Sigmoid colon (tissue), 4 donors: ENCODE results near the gene NCF4.

ENCODE experiments used
- CTCF ChIP-seq, 4 experiments: fragments of 450-650 bp in 3 of 4; fragments of 200-600 bp in 1 of 4; IDR thresholded peaks; one replicate each; pipeline ENCODE4 v1.5.1; 2016 to 2019; ENCODE audit warnings: antibody characterized with exemption in 4 of 4, mild to moderate bottlenecking in 3 of 4, moderate library complexity in 2 of 4
- EP300 ChIP-seq, 4 donors: sonication (generic); formaldehyde crosslinking; IDR thresholded peaks; one replicate each; pipeline ENCODE4 v1.6.1; 2017; ENCODE audit warnings: antibody characterized with exemption in 4 of 4
- POLR2A ChIP-seq, 2 donors: fragments of 450-650 bp; IDR thresholded peaks; one replicate each; pipeline ENCODE4 v1.6.1; 2016; ENCODE audit warnings: antibody characterized with exemption in 2 of 2, mild to moderate bottlenecking in 2 of 2, moderate library complexity in 2 of 2

GRCh38 chr22:36900880-36901279 lies 40.1 kb downstream of the NCF4 start:
- TF ChIP-seq CTCF (IDR thresholded peaks at IDR 0.05) (no peak), EP300 (IDR thresholded peaks at IDR 0.05) (no peak), POLR2A (IDR thresholded peaks at IDR 0.05) (no peak)
